Measurements from ENCODE around the gene TIMM21.

The TIMM21 gene

GRCh38 chr18:74147491-74147778 lies 888 bp upstream of the TIMM21 start:
- DNase-seq (ENCODE audit: low read depth, low spot score): no peak

GRCh38 chr18:74148543-74149070 lies 284 bp downstream of the TIMM21 start:
- no peak for DNase-seq (ENCODE audit: low read depth, low spot score)

GRCh38 chr18:74149878-74150277 lies 1.6 kb downstream of the TIMM21 start:
- no peak for DNase-seq (ENCODE audit: low read depth, low spot score)

GRCh38 chr18:74152270-74152669 lies 3.9 kb downstream of the TIMM21 start:
- DNase-seq (ENCODE audit: low read depth, low spot score): no peak

GRCh38 chr18:74152857-74153256 lies 4.5 kb downstream of the TIMM21 start:
- no peak for DNase-seq (ENCODE audit: low read depth, low spot score)

GRCh38 chr18:74153377-74153776 lies 5.1 kb downstream of the TIMM21 start:
- DNase-seq (ENCODE audit: low read depth, low spot score): no peak

- DNase-seq (ENCODE audit: low read depth, low spot score): no peak
Observed at GRCh38 chr18:74153793-74154192, 5.5 kb downstream of the TIMM21 start.

- no peak for DNase-seq (ENCODE audit: low read depth, low spot score)
Observed at GRCh38 chr18:74154716-74155115, 6.4 kb downstream of the TIMM21 start.

- DNase-seq (ENCODE audit: low read depth, low spot score): no peak
Observed at GRCh38 chr18:74155276-74155675, 7.0 kb downstream of the TIMM21 start.

GRCh38 chr18:74163019-74163660 lies 14.8 kb downstream of the TIMM21 start:
- DNase-seq (ENCODE audit: low read depth, low spot score): no peak

- no peak for DNase-seq (ENCODE audit: low read depth, low spot score)
Observed at GRCh38 chr18:74166386-74166785, 18.1 kb downstream of the TIMM21 start.

GRCh38 chr18:74171910-74172606 lies 23.7 kb downstream of the TIMM21 start:
- no peak for DNase-seq (ENCODE audit: low read depth, low spot score)

GRCh38 chr18:74172697-74173433 lies 24.5 kb downstream of the TIMM21 start:
- no peak for DNase-seq (ENCODE audit: low read depth, low spot score)

GRCh38 chr18:74173434-74173750 lies 25.1 kb downstream of the TIMM21 start:
- DNase-seq (ENCODE audit: low read depth, low spot score): no peak

- DNase-seq (ENCODE audit: low read depth, low spot score): no peak
Observed at GRCh38 chr18:74175658-74176057, 27.3 kb downstream of the TIMM21 start.

GRCh38 chr18:74178884-74179283 lies 30.6 kb downstream of the TIMM21 start:
- no peak for DNase-seq (ENCODE audit: low read depth, low spot score)

- DNase-seq (ENCODE audit: low read depth, low spot score): no peak
Observed at GRCh38 chr18:74179623-74180199, 31.4 kb downstream of the TIMM21 start.

GRCh38 chr18:74182335-74182734 lies 34.0 kb downstream of the TIMM21 start:
- DNase-seq (ENCODE audit: low read depth, low spot score): no peak

- no peak for DNase-seq (ENCODE audit: low read depth, low spot score)
Observed at GRCh38 chr18:74183130-74183529, 34.8 kb downstream of the TIMM21 start.

- no peak for DNase-seq (ENCODE audit: low read depth, low spot score)
Observed at GRCh38 chr18:74184875-74185274, 36.6 kb downstream of the TIMM21 start.

- DNase-seq (ENCODE audit: low read depth, low spot score): no peak
Observed at GRCh38 chr18:74185860-74186259, 37.5 kb downstream of the TIMM21 start.

- no peak for DNase-seq (ENCODE audit: low read depth, low spot score)
Observed at GRCh38 chr18:74186661-74187060, 38.3 kb downstream of the TIMM21 start.

- DNase-seq (ENCODE audit: low read depth, low spot score): no peak
Observed at GRCh38 chr18:74190086-74190485, 41.8 kb downstream of the TIMM21 start.
